CD4-positive, alpha-beta T cell treated with Interferon alpha-2 for 1 hour (primary cell): ENCODE results near the gene ZNF444.

Experiments
- DNase-seq, 2 donors: peaks; one replicate each; pipeline ENCODE4 v3.0.0-alpha.2; 2020 to 2022

ZNF444 gene

GRCh38 chr19:56123266-56123891, 17.7 kb upstream of the ZNF444 start:
- no peak for DNase-seq

GRCh38 chr19:56124578-56124977, 16.5 kb upstream of the ZNF444 start:
- peak; percentile 39 to 43 for DNase-seq

- no peak for DNase-seq
These were observed 15.1 kb upstream of the ZNF444 start for GRCh38 chr19:56125806-56126590.

GRCh38 chr19:56126983-56127780, 13.9 kb upstream of the ZNF444 start:
- no peak for DNase-seq

GRCh38 chr19:56130006-56130405, 11.1 kb upstream of the ZNF444 start:
- DNase-seq: no peak

GRCh38 chr19:56131651-56132050, 9.4 kb upstream of the ZNF444 start:
- DNase-seq: no peak

GRCh38 chr19:56132316-56132822, 8.7 kb upstream of the ZNF444 start:
- no peak for DNase-seq

- DNase-seq: peak in 1 of 2 donors; percentile 29
These were observed 7.0 kb upstream of the ZNF444 start for GRCh38 chr19:56133858-56134653.

GRCh38 chr19:56134654-56134921, 6.5 kb upstream of the ZNF444 start:
- no peak for DNase-seq

GRCh38 chr19:56136362-56136761, 4.7 kb upstream of the ZNF444 start:
- no peak for DNase-seq

GRCh38 chr19:56137405-56137804, 3.7 kb upstream of the ZNF444 start:
- no peak for DNase-seq

GRCh38 chr19:56138069-56138468, 3.0 kb upstream of the ZNF444 start:
- no peak for DNase-seq

- DNase-seq: no peak
These were observed 1.1 kb upstream of the ZNF444 start for GRCh38 chr19:56139847-56140582.

GRCh38 chr19:56141417-56141993, 418 bp downstream of the ZNF444 start:
- peak in 1 of 2 donors; percentile 44 for DNase-seq

GRCh38 chr19:56142087-56142787, 1.1 kb downstream of the ZNF444 start:
- no peak for DNase-seq

- no peak for DNase-seq
These were observed 1.9 kb downstream of the ZNF444 start for GRCh38 chr19:56142897-56143434.

- no peak for DNase-seq
These were observed 3.3 kb downstream of the ZNF444 start for GRCh38 chr19:56144376-56144775.

GRCh38 chr19:56144831-56145230, 3.7 kb downstream of the ZNF444 start:
- DNase-seq: no peak

GRCh38 chr19:56145698-56146097, 4.6 kb downstream of the ZNF444 start:
- DNase-seq: no peak

GRCh38 chr19:56146904-56147303, 5.8 kb downstream of the ZNF444 start:
- DNase-seq: no peak

- no peak for DNase-seq
These were observed 6.2 kb downstream of the ZNF444 start for GRCh38 chr19:56147307-56147706.
